T-helper 2 cell treated with Interferon-gamma antibody and Interleukin-4, amounts not matched to agents 100 ng/mL and 5 ng/mL, for 36 hours (primary cell): ENCODE data around the gene SCLY. TPM values are rescaled to one million over a fixed set of nuclear protein-coding genes. Genes with fewer than 3 reads are reported as not detected.
"Not testable (repeated sequence)": the region's sequence is repeated elsewhere in the genome, so short reads cannot be mapped to it uniquely, and the experiment has no call there.

ENCODE experiments used
- intact Hi-C: fragments of 100-400 bp; cut with micrococcal nuclease; formaldehyde crosslinking; loops from one replicate; pipeline ENCODE4 v1.15.1; 2023
- total RNA-seq: library from RNA; stranded (reverse); gene quantifications from 2 replicates; pipeline ENCODE4 v1.2.3, GENCODE V29; 2022

The SCLY gene
- total RNA-seq, 1 donor from 2014 or later = 40.4 TPM

DNA sequence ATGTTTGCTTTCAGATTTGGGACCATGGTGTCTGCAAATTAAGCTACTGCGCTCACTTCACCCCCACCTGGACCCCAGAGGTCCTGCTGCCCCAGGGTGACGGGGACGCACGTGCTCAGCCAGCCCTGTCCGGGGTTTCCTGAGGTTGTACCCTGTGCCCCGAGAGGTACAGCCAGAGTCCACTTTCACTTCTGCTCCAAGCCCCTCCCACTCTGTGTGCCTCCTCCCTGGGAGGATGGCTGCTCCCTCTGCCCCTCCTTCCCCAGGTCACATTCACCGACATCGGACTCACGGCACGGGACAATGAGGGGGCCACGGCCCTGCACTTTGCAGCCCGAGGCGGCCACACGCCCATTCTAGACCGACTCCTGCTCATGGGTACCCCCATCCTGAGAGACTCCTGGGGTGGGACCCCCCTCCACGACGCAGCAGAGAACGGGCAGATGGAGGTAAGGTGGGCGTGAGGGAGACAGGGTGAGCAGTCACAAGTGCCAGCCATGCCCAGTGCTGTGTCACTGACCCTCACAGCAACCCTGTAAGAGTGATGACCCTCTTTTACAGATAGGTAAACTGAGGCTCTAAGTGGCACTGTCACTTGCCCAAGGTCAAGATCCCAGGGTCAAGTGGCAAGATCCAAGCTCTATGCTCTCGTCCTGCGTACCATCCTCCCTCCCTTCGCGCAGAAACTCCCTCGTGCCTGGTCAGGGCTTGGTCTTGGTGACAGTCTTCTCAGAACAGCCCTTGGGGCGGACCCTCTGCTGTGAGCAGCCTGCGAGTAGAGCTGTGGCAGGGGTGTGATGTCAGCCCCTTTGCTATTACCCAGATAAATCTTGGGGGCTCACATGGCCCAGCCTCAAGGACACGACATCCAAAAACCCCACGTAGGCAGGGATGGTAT is 47.0 kb downstream of the SCLY start:
- intact Hi-C loops = no loop called here

DNA sequence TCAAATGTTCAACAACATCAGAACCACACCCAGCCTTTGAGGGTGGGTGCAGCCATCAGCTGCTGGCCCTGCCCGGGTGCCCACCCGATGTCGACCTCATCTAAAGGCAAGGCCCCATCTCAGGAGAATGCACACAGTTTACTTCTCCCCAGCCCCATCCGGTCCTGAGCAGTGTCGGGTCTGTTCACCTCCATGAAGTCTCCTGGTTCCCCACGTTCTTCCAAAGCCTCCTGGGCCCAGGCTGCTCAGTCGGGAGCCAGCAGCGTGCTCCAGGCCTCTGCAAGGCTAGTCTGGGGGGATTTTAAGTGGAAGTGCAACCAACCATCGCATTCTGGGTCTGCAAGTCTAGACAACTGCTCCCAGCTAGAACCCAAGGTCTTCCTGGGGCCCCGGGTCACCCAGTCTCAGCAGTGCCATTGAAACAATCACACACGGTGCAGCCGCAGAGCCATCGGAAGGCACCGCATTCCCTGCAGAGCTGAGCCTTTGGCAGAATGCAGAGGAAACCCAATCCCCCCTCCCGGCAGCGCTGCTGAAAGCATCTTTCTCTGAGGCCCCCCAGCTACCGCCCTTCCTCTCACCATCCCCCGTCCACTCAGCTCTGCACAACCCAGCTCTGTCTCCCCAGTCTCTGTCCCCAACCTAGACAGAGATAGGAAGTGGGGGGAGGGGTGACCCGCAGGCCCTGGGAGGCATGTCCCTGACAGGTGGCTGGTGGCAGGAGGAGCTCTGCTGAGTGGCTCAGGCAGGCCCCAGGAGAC is 47.8 kb downstream of the SCLY start:
- intact Hi-C loops = no loop called here

DNA sequence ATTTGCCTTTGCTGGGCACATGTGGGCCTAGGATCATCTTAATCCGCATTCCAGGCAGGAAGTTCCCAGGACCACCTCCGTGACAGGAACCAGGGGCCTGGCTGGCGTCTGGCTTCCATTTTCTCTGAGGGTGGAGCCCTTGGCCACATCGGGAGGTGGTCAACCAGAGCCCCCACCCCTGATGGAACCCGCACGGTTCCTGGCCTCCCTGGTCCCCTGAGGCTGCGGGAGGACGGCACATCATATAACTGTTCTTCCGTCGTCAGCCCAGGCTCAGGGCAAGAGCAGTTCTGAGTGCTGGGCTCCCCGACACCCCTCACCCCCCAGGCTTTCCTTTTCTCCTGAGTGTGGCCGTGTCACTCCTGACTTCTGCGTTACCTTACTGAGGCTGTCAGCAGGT is 52.8 kb downstream of the SCLY start:
- intact Hi-C loops = no loop called here

DNA sequence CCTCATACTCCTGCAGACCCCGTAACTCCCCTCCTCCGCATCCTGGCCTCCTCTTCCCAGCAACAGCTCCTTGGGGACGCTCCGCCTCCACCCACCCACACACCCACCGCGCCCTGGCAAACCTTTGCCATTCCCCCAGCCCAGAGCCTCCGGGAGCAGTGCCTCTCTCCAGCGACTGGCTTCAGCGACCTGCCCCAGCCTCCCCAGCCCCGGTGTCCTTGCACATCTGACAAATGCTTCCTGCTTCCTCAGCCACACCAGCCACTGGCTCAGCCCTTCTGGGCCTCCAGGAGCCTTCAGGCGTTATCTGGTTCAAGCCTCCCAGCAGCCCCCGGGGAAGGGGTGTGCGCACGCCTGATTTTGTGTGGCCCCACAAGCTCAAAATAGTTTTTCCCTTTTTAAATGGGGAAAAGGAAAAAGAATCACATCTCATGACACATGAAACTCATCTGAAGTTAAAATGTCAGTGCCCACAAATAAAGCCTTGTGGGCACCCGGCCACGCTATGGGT is 53.6 kb downstream of the SCLY start:
- intact Hi-C loops = no loop called here

DNA sequence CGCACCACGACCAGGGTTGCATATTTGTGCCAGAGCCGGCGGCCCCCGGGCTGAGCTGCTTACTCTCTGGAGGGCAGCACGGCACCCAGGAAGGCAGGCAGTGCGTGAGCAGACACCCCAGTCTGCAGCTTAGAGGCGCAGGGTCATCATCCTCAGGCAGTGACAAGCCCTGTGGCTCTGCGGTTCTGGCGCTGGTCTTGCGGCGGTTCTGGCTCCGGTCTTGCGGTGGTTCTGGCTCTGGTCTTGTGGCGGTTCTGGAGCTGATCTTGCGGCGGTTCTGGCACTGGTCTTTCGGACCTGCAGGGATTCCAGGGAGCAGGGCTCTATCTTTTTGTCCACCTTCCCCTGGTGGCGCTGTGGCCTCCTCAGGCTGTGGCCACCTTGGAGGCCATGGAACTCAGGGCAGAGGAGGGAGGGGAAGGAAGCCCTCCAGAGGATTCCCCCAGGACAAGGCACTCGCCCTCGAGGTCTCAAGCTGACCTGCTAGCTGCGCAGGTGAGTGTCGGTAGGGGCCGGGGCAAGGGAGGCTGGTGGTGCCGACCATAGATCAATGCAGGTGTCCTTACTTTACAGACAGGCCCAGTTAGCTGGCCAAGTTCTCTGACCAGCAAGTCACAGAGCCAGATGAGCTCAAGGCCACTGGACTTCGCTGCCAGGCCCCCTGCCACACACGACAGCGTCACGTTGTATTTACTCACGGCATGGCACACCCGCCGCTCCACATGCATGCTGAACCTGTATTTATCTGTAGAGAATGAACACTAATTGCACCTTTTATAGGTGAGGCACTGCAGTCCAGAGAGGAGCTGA is 54.3 kb downstream of the SCLY start:
- intact Hi-C loops = no loop called here

DNA sequence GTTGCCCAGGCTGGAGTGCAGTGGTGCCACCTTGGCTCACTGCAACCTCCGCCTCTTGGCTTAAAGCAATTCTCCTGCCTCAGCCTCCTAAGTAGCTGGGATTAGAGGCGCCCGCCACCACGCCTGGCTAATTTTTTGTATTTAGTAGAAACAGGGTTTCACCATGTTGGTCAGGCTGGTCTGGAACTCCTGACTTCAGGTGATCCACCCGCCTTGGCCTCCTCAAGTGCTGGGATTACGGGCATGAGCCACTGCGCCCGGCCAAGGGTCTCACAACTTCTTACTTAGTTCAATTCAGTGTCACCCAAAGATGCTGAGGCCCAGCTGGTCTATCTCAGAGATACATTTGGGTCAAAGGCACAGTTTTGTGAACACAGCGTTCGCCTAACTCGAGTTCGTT is 54.9 kb downstream of the SCLY start:
- intact Hi-C loops = not testable (repeated sequence)

DNA sequence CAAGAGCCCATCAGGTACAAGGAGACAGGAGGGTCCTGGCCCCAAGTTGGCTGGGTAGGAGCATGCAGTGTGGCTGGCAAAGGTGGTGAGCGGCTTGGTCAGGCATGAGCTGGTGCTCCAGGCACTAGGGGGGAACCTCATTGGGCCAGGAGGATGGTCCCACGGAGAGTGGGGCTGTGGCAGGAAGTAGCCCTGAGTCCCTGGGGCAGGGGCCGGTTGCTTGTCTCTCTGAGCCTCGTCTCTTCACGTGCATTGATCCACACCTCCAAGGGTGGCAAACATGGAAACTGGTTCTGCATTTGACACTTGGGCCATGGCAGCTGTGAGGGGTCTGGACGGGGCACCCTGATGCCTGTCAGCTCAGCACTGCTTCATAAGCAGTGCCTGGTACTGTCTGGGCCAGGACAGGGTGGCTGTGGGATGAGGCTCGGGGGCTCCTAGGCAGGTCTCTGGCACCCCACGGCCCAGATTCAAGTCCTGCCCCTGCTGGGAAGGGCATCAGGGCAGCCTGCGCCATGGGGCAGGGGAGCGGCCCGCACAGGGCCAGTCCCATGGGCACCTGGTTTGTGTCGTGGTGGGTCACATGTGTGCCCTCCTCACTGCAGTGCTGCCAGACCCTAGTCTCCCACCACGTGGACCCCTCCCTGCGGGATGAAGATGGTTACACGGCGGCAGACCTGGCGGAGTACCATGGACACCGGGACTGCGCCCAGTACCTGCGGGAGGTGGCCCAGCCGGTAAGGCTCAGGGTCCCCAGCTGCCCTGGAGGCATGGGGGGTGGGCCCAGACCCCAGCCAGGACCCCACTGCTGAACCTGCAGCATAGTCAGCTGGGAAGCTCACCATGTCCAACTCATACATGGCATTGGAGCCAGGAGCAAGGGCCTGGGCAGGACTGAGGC is 55.7 kb downstream of the SCLY start:
- intact Hi-C loops = no loop called here

DNA sequence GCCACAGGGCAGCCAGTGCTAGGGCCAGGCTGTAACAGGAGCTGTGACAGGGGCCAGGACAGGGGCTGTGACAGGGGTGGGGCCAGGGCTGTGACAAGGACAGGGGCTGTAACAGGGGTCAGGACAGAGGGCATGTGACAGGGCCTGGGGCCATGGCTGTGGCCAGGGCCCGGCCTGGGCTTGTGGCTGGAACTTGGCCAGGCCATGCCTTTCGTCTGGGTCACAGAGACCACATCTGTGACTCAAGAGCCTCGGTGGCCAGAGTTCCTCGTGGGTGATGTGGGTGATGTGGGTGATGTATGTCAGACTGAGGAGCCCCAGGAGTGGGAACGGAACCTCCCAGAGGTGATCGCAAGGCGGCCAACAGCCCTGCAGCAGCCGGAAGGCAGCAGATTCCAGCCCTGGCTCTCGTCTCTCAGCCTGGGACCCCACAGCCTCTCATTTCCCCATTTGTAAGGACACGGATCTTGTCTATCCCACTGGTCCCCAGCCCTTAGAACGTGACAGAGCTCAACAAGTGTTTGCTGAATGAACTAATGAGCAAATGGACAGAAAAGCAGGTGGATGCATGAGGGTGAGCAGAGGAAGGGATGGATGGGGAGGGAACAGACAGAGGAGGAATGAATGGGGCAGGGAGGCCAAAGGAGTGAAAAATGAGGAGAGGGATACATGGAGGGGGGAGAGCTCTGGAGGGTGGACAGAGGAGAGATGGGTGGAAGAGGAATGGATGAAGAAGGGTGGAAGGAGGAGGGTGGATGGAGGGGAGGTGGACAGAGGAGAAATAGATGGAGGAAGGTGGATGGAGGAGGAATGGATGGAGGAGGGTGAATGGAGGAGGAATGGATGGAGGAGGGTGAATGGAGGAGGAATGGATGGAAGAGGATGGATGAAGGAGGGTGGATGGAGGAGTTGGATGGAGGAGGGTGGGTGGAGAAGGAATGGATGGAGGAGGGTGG is 56.7 kb downstream of the SCLY start:
- intact Hi-C loops = no loop called here

DNA sequence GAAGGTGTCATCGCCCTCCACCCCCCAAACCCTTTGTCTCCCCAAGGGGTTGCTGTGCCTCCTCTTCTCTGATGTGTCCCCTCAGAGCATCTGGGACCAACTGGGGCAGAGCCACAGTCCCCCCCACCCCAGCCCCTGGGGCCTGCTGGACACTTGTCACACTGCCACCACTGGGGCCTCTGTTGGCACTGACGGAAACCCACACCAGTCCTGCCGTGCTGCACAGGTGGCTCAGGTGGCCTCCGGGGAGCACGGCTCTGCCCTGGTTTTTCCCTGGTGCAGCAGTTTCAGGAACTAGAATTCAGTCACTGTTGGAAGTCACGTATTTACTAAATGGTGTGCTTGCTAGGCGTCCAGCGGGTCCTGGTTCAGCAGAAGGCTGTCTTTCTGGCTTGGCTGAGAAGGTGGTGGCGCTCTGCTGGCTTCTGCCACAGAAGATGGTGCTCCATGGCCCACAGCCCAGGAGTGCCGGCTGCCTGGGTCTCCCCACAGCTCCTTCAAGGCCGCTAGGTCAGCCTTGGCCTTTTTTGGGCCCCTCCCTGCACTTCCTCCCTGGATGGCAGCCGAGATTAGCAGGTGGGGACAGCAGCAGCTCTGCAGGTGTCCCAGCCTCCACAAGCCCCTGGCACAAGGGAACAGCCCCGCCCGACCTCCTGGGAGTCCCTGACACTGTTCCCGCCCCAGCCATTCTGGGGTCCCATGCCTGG is 59.1 kb downstream of the SCLY start:
- intact Hi-C loops = no loop called here

DNA sequence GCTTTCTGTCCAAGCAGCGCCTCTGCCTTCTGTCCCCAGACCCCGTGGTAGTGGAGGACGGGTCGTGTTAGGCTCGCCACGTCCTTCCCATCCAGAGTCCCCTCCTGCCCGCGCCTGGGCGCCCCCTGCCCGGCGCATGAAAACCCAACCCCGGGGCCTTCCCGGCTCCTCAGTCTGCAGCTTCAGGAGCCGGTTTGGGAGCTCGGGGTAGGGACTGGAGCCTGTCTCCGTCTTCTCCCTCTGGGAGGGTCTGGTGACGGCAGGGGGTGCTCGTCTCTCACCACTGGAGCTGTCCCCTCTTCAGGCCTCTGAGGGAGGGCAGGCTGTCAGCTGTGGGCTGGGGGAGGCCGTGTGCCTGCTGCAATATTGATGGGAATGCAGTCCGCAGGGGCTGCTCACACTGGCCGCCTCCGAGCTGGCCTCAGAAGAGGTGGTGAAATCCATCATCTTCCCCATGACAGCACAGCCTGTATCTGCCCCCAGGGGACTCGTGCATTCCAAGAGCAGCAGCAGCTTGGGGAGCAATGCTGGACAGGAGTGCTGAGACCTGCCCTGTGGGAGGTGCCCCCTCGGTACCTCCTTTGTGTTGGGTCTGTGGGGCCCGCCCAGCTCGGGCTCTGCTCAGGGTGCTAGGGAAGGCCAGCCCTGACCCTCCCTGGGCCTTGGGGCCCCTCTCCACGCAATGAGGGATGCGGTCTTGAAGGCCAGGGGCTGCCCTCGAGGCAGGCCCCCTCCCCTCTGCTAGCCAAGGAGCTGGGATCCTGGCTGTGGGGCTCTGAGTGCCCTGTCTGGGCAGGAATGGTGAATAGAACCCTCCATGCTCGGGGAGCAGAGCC is 59.9 kb downstream of the SCLY start:
- intact Hi-C loops = no loop called here

DNA sequence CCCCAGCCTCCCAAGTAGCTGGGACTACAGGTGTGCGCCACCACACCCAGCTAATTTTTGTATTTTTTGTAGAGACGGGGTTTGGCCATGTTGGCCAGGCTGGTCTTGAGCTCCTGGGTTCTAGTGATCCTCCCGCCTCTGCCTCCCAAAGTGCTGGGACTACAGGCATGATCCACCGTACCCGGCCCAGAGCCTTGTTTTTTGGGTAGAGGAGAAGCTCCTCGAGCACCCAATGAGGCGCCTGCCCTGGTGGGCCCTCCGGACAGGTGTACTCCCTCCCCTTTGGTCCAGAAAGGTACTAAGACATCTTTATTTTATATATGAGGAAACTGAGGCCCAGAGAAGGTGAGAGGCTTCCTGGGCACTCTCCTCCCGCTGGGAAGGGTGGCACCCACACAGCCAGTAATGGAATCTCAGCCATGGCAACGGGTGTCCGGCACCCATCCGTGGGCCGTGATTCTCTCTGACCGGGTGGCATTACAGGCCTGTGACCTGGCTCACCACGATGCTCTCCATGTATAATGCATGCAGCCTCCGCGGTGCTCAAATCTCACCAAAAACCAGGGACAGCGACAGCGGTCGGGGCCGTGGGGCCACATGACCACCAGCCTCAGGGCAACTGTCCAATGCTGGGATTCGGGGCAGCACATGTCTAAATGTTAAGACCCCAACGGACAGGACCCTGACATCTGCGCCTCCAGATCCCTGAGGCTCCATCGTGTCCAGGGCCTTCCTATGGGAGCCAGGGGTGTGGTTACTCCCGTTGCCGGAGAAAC is 60.9 kb downstream of the SCLY start:
- intact Hi-C loops = no loop called here

DNA sequence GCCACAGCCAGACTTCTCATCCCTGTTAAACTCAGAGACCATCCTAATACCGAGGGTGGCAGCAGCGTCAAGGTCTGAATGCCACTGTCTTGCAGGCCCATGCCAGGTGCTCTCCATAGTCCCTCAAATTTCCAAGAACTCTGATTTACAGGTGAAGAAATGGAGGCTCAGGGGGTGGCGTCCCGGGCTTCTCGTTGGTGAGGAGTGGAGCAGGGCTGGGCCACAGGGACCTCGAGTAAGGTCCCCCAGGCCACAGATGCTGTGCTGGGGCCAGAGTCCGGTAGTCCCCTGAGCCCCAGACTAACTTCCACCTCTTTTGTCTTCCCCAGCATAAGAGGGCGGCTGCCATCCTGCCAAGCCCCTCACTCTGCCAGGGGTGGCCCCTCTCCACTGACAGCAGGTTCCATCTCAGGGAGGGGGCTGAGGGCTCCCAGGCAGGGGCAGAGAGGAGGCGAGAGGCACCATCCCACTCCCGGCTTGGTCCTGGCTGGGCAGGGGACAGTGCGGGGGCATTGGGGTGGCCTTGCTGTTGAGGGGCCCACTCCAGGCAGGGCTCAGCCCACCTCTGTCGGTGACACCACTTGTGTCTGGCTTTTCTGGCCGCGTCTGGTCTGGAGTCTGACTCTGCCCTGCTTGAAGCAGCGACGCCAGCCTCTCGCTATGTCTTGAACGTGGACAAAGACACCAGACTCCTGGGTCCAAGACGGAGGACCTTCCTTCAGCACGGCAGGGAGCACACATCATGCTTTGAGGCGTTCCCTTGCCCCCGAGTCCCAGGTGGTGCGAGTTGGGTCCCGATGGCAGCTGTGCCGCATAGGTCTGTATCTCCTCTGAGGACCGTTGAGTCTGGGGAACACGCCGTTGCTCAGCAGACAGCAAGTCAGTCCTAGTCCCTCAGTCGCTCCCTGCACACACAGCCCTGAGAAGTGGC is 61.8 kb downstream of the SCLY start:
- intact Hi-C loops = no loop called here

DNA sequence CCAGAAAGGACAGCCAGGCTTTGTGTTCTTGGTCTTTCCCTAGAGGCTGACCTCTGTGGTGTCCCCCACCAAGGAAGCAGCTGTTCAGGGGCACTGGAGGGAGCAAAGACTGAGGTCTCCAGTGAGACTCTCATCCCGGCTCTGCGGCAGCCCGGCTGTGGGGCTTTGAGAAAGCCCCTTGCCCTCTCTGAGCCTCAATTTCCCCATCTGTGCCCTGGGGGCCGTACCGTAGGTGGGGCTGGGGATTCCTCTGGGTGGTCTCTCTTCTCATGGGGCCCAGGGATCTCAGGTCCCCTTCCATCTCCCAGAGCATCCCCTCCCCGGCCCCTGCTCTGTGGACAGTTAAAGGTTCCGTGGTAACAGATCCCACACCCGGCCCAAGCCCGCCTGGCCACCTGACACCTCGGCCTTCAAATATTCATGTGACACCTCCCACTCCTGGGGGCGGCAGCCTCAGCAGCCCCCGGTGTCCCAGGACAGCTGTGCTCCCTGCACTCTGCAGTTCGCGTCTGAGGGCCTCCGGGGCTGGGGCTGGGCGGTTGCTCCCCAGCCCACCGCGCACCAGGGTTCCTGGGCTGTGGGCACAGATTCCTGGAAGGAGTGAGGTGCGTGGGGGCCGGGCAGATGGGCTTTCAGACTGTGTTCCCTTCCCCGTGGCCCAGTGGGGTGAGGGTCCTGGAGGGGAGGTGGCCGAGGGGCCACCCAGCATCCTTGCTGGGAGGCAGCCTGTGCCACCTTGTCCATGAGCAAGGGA is 62.6 kb downstream of the SCLY start:
- intact Hi-C loops = no loop called here

DNA sequence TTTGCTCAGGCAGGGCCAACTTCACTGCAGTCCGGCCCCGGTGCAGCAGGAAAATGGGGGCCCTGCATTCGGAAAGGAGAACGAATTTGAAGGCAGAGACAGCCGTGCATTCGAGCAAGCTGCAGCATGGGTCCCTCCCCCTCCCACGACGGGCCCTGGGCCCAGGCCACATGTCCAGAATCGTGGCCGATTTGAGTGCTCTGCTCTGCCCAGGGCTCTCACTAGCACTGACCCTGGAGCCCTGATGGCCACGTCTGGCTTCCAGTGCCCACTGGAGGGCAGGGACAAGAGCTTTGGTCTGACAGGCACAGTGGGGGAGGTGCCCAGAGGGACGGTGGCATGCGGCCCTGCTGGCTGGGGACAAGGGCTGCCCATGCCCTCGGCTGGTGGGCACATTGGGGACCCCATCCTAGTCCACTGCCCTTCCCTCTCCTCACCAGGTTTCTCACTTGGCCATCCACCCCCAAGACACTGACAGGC is 63.2 kb downstream of the SCLY start:
- intact Hi-C loops = no loop called here

DNA sequence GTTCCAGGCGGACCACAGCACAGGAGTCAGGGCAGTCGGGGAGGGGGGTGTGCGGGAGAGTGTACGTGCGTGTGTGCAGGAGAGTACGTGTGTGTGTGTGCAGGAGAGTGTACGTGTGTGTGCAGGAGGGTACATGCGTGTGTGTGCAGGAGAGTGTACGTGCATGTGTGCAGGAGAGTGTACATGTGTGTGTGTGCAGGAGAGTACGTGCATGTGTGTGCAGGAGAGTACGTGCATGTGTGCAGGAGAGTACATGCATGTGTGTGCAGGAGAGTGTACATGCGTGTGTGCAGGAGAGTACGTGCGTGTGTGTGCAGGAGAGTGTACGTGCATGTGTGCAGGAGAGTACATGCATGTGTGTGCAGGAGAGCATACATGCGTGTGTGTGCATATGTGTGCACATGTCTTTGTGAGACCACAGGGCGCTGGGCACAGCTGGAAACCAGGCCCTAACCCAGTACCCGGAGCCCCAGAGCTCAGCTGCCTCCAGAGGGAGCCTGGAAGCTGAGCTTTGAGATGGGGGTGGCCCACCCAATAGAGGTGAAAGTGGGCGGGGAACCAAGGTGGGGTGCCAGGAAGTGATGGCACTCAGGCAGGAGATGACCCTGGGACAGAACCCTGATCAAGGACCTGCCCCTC is 63.8 kb downstream of the SCLY start:
- intact Hi-C loops = no loop called here
